HTERT RPE-1 (cell line): ENCODE results near the gene CIITA.

ENCODE experiments used
- in situ Hi-C: fragments of 300-500 bp; cut with MboI; formaldehyde crosslinking; loops from 4 replicates; pipeline ENCODE4 v1.14.3; 2020; ENCODE audit warnings: low sequenced_read_pairs

The CIITA gene

DNA sequence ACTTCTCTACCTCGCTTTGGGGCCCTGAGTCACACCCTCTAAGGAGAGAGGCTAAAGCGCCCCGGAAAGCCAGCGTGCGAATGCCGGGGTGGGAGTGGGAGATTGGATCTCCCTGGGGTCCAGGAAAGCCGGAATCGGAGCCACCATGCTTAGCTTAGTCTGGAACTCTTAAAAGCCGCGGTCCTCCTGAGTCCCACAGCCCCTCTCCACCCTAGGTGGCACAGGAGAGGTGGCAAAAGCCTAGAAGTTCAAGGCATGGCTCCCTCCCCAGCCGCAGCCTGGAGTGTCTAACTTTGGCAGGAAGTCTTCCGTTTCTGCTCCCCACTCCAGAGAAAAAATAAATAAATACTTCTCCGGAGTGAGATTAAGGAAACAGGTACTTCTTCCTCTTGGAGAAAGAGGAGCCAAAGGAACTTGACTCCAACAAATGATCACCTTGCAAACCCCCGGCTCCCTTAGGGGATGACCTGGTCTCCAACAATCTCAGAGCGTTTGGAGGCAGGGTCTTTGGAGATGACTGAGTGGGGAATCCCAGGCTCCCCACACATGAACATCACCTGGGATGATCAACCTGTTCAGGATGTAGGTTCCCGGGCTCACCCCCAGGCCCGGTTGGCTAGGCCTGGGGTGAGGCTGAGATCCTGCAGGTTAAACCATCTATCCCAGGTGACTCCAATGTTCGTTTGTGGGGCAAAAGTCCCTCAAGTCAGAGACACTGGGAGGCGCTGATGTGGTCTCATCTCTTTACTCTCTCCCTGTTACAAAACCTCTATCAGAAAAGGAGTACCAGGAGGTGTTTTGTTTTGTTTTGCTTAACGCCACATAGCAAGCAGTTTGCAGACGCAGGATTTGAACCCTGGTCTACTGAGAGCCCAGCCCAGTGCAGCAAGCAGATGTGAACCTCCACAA, 2.9 kb downstream of the CIITA start:
- in situ Hi-C loops = no loop called here

DNA sequence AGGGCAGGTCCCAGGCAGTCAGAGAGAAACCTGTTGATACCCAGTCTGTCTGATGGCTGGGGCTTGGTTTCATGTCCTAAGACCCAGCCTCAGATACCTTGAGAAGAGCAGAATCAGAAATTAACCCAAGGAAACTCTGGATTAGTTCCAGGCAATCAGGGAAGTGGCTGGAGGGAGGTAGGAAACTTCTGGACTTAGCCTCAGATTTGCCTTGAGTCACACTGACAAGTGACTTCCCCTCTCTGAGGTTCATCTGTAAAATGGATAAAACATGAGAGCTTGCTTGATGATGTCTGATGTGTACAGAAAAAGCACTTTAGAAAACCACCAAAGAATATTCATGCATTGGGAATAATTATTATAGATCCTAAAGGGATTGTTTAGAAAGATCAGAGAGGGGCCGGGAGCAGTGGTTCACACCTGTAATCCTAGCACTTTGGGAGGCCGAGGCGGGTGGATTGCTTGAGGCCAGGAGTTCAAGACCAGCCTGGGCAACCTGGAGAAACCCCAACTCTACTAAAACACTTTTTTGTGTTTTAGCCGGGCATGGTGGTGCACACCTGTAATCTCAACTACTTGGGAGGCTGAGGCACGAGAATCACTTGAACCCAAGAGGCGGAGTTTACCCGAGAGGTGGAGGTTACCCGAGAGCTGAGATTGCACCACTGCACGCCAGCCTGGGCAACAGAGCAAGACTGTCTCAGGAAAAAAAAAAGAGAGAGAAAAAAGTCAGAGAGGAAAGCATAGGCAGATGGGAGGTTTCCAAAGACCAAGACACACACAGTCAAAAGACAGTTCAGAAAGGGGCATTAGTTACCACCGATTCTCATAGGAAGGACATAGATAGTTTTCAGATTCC, 3.8 kb downstream of the CIITA start:
- in situ Hi-C loops = no loop called here

DNA sequence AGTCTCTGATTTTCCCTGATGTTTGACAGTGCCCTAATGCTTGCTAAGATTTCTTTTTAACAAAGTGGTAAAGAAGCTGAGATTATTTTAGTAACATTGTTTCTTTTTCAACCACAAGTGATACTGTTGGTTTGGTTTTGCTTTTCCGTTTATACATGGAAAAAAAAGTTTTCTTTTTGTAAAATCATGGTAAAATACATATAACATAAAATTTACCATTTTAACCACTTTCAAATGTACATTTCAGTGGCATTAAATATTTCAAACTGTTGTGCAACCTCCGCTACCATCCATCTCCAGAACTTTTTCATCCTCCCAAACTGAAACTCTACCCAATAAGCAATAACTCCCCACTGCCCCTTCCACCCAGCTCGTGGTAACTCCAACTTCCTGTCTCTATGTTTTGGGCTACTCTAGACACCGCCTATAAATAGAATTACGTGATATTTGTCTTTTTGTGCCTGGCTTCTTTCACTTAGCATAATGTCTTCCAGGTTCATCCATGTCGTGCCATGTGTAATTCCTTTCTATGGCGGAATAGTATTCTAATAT, 4.6 kb downstream of the CIITA start:
- in situ Hi-C loops = no loop called here

DNA sequence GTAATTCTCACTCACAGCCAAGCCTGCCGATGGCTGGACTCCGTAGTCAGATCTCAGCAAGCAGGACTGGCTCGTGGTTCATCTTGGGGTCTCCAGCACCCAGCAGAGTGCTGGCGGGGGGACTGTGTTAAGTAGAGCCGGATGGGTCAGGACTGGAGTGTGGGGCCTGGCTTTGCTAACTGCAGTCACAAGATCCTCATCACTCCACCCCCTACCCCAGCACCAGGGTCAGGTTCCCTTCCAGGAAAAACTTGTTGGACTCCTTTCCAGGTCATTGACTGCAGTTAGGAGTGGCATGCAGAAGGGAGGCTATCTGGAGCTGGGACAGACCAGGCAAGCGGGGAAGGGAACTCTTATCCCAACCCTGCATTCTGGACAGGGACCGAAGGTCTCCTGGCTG, 6.0 kb downstream of the CIITA start:
- in situ Hi-C loops = no loop called here

DNA sequence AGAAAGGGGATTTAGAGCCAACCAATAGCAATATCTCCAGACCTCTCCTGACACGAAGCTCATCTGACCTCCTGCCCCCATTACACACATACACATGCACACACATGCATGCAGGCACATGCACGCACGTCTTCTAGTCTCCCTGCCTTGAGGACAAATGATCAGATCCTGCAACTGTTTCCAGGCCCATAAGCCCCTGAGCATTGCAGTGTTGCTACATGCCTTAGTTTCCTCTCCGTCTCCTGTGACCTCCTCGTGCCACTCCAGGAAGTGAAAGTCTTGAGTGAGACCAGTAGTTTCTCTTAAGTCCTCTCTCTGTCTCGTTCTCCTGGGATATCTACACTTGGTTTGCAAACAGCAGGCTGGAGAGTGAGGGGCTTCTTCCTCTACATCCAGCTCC, 8.2 kb downstream of the CIITA start:
- in situ Hi-C loops = no loop called here

DNA sequence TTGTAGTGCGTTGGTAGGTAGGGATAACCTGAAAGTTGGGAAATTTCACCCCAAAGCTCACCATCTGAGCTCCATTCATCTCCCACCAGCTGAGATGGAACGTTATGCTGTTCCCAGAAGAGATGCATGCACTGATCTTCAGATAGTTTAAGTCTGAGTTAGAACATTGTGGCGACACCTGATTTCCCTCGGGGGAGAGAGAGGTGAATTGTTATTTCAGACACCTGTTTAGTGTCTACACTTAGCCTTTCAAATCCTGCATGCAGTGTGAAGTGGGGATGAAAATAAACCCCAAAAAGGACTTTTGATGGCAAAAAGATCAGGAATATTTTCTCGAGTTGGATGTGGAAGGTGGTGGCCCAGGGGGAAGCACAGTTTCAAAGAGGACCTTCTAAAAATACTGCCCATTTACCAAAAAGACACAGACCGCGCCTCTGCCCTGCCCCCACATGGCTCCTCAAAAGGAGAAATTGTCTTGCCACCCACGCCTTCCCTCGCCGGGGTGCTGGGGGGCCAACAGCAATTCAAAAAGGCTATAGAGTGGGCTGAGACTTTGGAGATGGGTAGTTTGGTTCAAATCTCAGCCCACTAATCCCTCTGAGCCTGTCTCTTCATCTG, 11.4 kb downstream of the CIITA start:
- in situ Hi-C loops = no loop called here

DNA sequence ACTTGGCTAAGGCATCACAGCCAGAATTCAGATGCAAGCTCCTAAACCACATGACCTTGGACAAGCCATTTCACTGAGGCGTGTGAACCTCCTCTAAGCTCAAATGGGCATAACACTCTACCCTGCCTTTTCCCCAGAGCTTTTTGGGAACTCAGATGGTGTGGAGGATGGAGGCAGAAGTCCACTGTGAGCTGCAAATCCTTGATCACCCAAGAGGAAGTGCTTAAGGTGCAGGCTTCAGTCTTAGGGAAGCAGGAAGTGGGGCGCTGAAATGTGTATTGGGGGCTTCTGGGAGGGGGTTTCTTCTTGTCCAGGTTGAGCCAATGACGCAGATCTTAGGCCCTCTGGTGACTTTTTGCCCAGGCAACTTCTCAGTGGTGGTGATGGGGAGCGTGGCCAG, 12.9 kb downstream of the CIITA start:
- in situ Hi-C loops = no loop called here

DNA sequence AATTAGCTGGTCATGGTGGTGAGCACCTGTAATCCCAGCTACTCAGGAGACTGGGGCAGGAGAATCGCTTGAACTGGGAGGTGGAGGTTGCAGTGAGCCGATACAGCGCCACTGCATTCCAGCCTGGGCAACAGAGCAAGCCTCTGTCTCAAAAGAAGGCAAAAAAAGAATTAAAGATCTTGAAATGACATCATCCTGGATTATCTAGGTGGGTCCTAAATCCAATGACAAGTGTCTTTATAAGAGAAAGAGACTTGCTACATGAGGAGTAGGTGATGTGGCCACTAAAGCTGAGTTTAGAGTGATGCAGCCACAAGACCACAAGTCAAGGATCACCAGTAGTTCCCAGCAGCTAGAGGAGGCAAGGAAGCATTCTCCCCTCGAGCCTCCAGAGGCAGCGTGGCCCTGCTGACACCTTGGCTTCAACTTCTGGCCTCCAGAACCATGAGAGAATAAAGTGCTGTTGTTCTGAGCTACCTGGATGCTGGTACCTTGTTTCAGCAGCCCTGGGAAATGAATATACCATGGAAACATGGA, 15.8 kb downstream of the CIITA start:
- in situ Hi-C loops = no loop called here

DNA sequence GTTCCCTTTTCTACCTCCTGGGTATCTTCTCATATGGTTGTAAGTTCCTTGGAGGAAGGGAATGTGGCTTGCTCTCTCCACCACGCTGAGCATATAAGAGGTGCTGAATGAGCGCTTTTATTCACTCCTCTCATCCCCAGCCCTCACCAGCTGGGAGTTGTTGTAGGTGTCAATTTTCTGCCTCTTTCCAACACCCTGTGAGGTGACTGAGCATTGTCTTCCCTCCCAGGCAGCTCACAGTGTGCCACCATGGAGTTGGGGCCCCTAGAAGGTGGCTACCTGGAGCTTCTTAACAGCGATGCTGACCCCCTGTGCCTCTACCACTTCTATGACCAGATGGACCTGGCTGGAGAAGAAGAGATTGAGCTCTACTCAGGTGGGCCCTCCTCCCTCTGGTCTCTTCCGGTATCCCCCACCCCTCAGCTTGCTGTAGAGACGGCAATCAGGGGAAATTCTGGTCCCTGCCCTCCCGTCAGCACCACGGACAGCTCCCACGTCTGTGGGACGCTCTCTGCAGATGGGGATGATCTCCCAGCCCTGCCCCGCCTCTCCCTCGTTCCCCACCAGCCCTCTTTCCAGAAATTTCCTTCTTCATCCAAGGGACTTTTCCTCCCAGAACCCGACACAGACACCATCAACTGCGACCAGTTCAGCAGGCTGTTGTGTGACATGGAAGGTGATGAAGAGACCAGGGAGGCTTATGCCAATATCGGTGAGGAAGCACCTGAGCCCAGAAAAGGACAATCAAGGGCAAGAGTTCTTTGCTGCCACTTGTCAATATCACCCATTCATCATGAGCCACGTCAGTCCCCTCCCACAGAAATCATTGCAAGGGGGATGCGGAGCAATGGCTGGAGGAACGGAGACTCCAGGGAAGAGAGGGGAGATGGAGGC, 18.3 kb downstream of the CIITA start:
- in situ Hi-C loops = no loop called here

DNA sequence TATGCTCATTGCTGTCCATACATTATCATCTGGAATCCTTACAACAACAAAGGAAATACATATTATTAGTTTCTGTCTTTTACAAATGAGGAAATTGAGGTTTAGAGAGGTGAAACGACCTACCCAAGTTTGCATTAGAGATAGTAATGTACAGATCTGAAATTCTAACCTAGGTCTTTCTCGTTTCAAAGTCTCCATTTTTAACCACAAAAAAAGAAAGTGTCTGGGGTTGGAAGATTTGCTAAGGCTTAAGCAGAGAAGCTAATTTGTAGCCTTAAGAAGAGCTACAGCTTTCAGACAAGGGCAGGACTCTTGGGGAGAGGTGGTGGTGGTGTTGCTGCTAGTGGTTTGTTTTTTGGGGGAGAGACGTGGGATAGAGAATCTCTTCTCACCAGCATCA, 19.2 kb downstream of the CIITA start:
- in situ Hi-C loops = no loop called here

DNA sequence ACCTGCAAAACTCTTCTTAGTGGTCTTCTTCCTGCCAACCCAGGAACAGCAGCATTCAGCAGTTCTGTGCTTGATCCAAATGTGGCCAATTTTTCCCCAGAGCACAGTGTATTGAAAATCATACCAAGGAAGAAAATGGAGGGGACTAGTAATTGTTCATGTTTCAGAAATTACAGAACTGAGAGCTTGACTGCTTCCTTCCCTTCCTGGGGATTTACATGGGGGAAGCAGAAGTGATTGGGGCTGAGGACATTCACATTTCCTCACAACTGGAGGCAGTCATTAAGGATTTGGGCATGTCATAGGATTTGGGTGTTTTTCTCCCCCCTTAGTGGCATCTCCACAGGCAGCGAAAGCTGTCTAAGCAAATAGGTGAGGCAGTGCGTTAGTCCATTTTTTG, 19.7 kb downstream of the CIITA start:
- in situ Hi-C loops = no loop called here

DNA sequence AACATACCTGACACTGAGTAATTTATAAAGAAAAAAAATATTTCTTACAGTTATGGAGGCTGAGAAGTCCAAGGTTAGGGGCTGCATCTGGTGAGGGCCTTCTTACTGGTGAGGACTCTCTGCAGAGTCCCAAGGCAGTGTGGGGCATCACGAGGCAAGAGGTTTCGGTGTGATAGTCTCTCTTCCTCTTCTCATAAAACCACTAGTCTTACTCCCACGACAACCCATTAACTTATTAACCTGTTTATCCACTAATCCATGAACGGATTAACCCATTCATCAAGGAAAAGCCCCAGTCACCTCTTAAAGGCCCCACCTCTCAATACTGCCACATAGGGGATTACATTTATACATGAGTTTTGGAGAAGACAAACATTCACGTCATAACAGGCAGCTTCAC, 20.1 kb downstream of the CIITA start:
- in situ Hi-C loops = no loop called here

DNA sequence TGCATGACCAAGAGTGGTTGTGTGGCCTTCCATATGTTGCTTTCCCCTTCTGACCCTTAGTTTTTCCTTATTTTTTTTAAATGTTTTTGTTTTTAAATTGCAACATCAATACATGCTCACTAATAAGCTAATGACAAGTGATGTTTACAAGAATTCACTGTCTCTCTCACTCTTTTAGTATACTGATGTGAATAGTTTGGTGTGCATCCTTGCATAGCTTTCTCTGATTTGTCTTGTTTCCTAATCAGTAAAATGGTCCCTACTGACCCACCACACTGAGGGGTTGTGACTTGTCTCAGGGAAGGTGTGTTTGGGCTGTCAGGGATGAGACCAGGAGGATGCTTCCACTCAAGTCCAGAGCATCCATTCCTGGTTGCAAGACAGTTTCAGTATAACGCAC, 26.0 kb downstream of the CIITA start:
- in situ Hi-C loops = no loop called here

DNA sequence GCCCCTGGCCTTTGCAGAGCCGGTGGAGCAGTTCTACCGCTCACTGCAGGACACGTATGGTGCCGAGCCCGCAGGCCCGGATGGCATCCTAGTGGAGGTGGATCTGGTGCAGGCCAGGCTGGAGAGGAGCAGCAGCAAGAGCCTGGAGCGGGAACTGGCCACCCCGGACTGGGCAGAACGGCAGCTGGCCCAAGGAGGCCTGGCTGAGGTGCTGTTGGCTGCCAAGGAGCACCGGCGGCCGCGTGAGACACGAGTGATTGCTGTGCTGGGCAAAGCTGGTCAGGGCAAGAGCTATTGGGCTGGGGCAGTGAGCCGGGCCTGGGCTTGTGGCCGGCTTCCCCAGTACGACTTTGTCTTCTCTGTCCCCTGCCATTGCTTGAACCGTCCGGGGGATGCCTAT, 29.5 kb downstream of the CIITA start:
- in situ Hi-C loops = no loop called here

DNA sequence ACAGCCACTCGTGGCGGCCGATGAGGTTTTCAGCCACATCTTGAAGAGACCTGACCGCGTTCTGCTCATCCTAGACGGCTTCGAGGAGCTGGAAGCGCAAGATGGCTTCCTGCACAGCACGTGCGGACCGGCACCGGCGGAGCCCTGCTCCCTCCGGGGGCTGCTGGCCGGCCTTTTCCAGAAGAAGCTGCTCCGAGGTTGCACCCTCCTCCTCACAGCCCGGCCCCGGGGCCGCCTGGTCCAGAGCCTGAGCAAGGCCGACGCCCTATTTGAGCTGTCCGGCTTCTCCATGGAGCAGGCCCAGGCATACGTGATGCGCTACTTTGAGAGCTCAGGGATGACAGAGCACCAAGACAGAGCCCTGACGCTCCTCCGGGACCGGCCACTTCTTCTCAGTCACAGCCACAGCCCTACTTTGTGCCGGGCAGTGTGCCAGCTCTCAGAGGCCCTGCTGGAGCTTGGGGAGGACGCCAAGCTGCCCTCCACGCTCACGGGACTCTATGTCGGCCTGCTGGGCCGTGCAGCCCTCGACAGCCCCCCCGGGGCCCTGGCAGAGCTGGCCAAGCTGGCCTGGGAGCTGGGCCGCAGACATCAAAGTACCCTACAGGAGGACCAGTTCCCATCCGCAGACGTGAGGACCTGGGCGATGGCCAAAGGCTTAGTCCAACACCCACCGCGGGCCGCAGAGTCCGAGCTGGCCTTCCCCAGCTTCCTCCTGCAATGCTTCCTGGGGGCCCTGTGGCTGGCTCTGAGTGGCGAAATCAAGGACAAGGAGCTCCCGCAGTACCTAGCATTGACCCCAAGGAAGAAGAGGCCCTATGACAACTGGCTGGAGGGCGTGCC, 30.1 kb downstream of the CIITA start:
- in situ Hi-C loops = no loop called here

DNA sequence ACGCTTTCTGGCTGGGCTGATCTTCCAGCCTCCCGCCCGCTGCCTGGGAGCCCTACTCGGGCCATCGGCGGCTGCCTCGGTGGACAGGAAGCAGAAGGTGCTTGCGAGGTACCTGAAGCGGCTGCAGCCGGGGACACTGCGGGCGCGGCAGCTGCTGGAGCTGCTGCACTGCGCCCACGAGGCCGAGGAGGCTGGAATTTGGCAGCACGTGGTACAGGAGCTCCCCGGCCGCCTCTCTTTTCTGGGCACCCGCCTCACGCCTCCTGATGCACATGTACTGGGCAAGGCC, 30.7 kb downstream of the CIITA start:
- in situ Hi-C loops = no loop called here

DNA sequence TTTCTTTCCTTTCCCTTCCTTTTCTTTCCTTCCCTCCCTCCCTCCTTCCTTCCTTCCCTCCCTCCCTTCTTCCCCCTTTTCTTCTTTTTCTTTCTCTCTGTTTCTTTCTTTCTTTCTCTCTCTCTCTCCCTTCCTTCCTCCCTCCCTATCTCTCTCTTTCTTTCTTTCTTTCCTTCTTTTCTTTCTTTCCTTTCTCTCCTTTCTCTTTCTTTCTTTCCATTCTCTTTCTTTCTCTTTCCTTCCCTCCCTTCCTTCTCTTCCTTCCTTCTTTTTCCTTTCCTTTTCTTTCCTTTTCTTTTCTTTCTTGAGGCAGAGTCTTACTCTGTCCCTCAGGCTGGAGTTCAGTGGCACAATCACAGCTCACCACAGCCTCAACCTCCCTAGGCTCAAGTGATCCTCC, 34.3 kb downstream of the CIITA start:
- in situ Hi-C loops = no loop called here

DNA sequence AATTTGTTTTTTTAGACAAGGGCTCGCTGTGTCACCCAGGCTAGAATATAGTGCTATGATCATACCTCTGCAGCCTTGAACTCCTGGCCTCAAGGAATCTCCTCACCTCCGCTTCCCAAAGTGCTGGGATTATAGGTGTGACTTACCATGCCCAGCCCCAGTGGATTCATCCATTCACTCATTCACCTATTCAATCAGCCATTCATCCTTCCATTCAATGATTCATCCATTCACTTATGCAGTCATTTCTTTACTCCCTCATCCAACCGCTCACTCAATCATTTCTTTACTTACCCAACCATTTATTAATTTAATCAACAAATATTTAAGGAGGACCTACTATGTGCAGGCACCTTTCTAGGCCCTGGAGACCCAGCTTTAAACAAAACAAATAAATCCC, 39.5 kb downstream of the CIITA start:
- in situ Hi-C loops = no loop called here

DNA sequence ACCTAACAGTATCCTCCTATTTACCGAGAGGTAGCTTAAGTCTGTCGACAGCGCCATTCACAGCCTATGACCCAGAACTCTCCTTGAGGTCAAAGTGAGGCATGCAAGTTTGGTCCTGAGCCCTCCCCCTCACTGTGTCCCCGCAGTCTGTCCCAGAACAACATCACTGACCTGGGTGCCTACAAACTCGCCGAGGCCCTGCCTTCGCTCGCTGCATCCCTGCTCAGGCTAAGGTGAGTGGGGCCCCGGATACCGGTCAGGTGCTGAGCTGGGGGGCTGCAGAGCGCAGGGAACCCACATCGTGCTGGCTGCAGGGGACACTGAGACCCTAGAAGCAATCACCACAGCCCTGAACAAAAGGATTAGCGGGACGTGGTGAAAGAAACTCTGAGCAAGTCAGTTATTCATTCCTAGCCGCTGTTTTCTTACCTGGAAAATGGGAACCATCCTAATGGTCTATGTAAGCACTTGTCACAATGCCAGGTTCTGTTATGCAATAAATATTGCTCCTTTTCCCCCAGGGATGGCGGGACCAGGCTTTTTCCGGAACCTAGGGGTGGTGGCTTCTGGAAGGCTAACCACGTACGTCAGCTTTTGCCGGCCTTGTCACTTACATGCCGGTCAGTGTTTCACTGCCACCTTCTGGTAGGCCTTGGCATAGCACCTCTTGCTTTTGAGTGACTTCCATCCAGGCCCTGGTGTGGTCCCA, 41.4 kb downstream of the CIITA start:
- in situ Hi-C loops = no loop called here
